Esophagus squamous epithelium (tissue), 5 donors: ENCODE data around the gene VIM. TPM values are rescaled to one million over a fixed set of nuclear protein-coding genes. Genes with fewer than 3 reads are reported as not detected.

Experiments used
- DNase-seq: peaks from one replicate; lab custom pipeline; 2025; lab: John Stamatoyannopoulos, UW
- H3K27ac ChIP-seq, 4 donors: fragments of 200-600 bp; sonication (generic); one replicate each; pipeline ENCODE4 v1.5.1; 2016 to 2019; ENCODE audit warnings: mild to moderate bottlenecking in 1 of 4
- H3K27me3 ChIP-seq, 4 donors: fragments of 200-600 bp; sonication (generic); 1 replicate in 3 of 4; 2 replicates in 1 of 4; pipeline versions ENCODE4 v1.5.1 to v1.6.0; 2017 to 2021; ENCODE audit warnings: antibody characterized with exemption in 1 of 4
- H3K36me3 ChIP-seq, 3 donors: fragments of 200-600 bp; sonication (generic); one replicate each; pipeline ENCODE4 v1.5.1; 2016 to 2019
- H3K4me1 ChIP-seq, 3 donors: fragments of 200-600 bp; sonication (generic); one replicate each; pipeline ENCODE4 v1.5.1; 2017 to 2019
- H3K4me3 ChIP-seq, 4 donors: fragments of 200-600 bp; sonication (generic); 1 replicate in 3 of 4; 2 replicates in 1 of 4; pipeline ENCODE4 v1.5.1; 2016 to 2019; ENCODE audit warnings: mild to moderate bottlenecking in 2 of 4, moderate library complexity in 1 of 4
- H3K9me3 ChIP-seq, 3 donors: fragments of 200-600 bp; sonication (generic); one replicate each; pipeline ENCODE4 v1.5.1; 2016 to 2019
- POLR2A ChIP-seq, 4 donors: fragments of 450-650 bp; IDR thresholded peaks; one replicate each; pipeline ENCODE4 v1.6.1; 2017; ENCODE audit warnings: antibody characterized with exemption in 4 of 4, mild to moderate bottlenecking in 4 of 4, moderate library complexity in 3 of 4
- WGBS, 2 donors: methylation state at CpG; one replicate each; pipeline ENCODE4 v1.1.5; 2018; 5-methylcytosine and 5-hydroxymethylcytosine counted together
- intact Hi-C: fragments of 100-400 bp; cut with DNase I; formaldehyde crosslinking; loops from one replicate; pipeline ENCODE4 v1.15.0; 2022
- total RNA-seq, 4 donors: library from RNA; depleted of rRNA; stranded (reverse); fragments of >200 nt; gene quantifications; one replicate each; pipeline ENCODE4 v1.1.0, GENCODE V29; 2016
- TF ChIP-seq, protein P1 (sequence below), 6 experiments: fragments of 450-650 bp in 4 of 6; fragments of 200-600 bp in 2 of 6; sonication (generic) in 2 of 6; IDR thresholded peaks; one replicate each; pipeline ENCODE4 v1.5.1; 2016 to 2019; ENCODE audit warnings: antibody characterized with exemption in 6 of 6, mild to moderate bottlenecking in 4 of 6, moderate library complexity in 4 of 6
- donor health status: DM: yes; HTN: yes; CAD: no.

The VIM gene
- total RNA-seq, 4 donors from 2014 or later, result 55.2 to 1,252 (median 375) TPM

DNA sequence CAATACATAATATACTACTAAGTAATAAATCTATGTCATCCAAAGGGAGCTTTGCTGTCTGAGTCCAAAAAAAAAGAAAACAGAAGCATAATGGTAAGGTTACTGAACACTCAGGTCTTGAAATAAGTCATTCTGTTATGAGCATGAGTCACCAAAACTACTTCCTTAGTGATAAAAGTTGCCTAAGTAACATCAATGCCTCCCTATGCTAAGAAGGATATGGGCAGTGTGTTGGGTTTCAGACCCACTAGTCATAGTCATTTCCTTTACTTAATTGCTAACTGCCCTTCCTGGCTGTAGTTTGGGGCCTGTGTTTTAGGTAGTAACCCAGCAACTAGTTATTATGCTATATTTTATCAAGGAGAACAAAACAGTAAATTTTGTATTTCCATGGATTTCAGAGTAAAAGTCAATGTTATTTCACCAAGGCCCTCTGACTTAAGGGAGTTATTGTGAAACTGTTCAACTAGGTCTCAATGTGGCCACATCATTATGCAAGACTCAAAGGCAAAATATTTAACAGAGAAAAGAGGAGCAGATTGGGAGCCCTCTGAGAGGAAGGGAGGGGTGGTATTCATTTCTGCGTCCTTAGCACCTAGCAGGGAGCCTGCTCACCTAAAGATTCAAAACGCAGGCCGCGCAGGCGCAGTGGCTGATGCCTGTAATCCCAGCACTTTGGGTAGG lies 11.7 kb upstream of the VIM start:
- no peak for TF ChIP-seq POLR2A (IDR thresholded peaks at IDR 0.05)
- TF ChIP-seq, protein P1, sequence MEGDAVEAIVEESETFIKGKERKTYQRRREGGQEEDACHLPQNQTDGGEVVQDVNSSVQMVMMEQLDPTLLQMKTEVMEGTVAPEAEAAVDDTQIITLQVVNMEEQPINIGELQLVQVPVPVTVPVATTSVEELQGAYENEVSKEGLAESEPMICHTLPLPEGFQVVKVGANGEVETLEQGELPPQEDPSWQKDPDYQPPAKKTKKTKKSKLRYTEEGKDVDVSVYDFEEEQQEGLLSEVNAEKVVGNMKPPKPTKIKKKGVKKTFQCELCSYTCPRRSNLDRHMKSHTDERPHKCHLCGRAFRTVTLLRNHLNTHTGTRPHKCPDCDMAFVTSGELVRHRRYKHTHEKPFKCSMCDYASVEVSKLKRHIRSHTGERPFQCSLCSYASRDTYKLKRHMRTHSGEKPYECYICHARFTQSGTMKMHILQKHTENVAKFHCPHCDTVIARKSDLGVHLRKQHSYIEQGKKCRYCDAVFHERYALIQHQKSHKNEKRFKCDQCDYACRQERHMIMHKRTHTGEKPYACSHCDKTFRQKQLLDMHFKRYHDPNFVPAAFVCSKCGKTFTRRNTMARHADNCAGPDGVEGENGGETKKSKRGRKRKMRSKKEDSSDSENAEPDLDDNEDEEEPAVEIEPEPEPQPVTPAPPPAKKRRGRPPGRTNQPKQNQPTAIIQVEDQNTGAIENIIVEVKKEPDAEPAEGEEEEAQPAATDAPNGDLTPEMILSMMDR (IDR thresholded peaks at IDR 0.05), result no peak
- no peaks in the 10 kb centered on the region for H3K36me3 ChIP-seq
- no peak overlapping the region for H3K4me3 ChIP-seq
- H3K4me1 ChIP-seq, result peaks cover 0 to 25% (median 10%) of the 10 kb centered on the region in 3 donors
- intact Hi-C loops, result no loop called here
- H3K27ac ChIP-seq, result peak overlapping the region; percentile 57 to 90 (median 72)
- WGBS, 2 donors, result 66 to 87% methylated on average over 5 of the region's 5 CpGs
- no peak for DNase-seq
- H3K27me3 ChIP-seq, result no peaks in the 10 kb centered on the region
- H3K9me3 ChIP-seq, result no peaks in the 10 kb centered on the region

DNA sequence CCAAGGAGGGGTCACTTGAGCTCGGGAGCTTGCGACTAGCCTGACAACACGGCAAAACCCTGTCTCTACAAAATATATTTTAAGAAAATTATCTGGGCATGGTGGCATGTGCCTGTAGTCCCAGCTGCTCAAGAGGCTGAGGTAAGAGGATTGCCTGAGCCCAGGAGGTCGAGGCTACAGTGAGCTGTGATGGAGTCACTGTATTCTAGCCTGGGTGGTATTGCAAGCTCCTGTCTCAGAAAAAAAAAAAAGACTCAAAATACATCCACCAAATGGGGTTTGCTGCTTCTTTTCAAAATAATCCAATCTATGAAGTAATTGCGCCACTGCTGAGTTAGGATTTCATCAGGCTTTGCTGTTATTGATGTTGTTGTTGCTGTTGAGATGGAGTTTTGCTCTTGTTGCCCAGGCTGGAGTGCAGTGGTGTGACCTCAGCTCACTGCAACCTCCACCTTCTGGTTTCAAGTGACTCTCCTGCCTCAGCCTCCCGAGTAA lies 11.1 kb upstream of the VIM start:
- intact Hi-C loops, result no loop called here
- no peak for DNase-seq
- Histone ChIP-seq H3K27me3 (no peaks in the 10 kb centered on the region), H3K4me3 (no peak overlapping the region), H3K27ac (peak overlapping the region; percentile 57 to 90 (median 72)), H3K4me1 (peaks cover 0 to 25% (median 10%) of the 10 kb centered on the region in 3 donors), H3K36me3 (no peaks in the 10 kb centered on the region), H3K9me3 (no peaks in the 10 kb centered on the region)
- 75 to 77% methylated on average over 4 to 6 of the region's 6 CpGs for WGBS, 2 donors
- TF ChIP-seq, protein P1 (IDR thresholded peaks at IDR 0.05), result no peak
- no peak for TF ChIP-seq POLR2A (IDR thresholded peaks at IDR 0.05)

DNA sequence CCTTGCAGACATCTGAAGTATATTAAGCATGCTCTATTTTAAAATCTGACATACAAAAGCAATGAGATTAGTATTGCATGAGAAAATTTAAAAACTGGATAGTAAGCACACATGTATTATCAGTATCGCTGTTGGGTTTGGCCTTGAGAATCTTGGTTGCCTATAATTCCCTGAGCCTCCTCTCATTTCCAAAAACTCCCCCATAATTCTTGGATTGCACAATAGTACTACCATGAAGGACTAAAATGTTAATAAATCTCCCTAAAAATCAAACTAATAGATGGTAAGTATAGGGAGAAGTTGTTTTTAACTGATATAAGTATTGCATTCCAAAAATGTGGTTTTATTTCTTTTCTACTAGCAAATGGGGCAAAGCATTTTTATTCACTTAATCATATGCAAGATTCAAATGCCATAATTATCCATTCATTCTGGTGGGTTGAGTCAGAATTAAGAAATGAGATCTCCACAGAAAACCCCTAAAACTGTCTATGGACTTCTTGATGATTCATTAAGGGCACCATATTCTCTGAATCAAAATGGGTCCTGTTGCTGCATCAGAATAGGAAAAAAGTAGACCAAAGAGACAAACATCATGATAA lies 10.3 kb upstream of the VIM start:
- Histone ChIP-seq H3K36me3 (no peaks in the 10 kb centered on the region), H3K27me3 (no peaks in the 10 kb centered on the region), H3K27ac (no peak overlapping the region), H3K9me3 (no peaks in the 10 kb centered on the region), H3K4me1 (peaks cover 0 to 25% (median 10%) of the 10 kb centered on the region in 3 donors), H3K4me3 (no peak overlapping the region)
- DNase-seq, result no peak
- intact Hi-C loops, result no loop called here
- WGBS, 2 donors, result 91% methylated on average over 1 of the region's 1 CpG
- TF ChIP-seq, protein P1 (IDR thresholded peaks at IDR 0.05), result no peak

DNA sequence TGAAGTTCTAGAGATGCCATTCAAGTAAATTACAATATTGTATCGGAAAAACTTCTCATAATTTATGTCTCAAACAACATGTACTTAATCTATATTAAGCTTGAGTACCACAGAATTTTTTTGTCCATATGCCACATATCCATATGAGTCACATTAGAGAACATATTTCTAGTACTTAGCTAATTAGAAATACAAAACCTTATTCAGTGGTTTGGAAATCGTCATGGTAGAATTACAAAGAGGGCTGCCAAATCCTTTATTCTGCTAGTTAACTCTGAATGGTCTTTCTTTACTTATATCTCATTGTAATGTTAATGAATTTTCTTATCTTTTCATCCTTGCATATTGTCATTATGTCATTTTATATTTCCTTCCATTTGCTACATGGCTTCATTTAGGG lies 9.0 kb upstream of the VIM start:
- intact Hi-C loops, result no loop called here
- 58 to 65% methylated on average over 2 of the region's 2 CpGs for WGBS, 2 donors
- DNase-seq, result no peak

More for the DNA sequence above, 9.0 kb upstream of the VIM start:
- Histone ChIP-seq H3K4me3 (no peak overlapping the region), H3K36me3 (no peaks in the 10 kb centered on the region), H3K9me3 (no peaks in the 10 kb centered on the region), H3K27me3 (no peaks in the 10 kb centered on the region), H3K27ac (no peak overlapping the region), H3K4me1 (peaks cover 0 to 25% (median 10%) of the 10 kb centered on the region in 3 donors)
- TF ChIP-seq POLR2A (IDR thresholded peaks at IDR 0.05), result no peak
- TF ChIP-seq, protein P1 (IDR thresholded peaks at IDR 0.05), result no peak
